Astrocyte of the cerebellum (primary cell): ENCODE measurements around the gene FBN3.

ENCODE experiments used
- DNase-seq: peaks from one replicate; pipeline ENCODE4 v3.0.0-alpha.2; 2011; ENCODE audit warnings: low read depth
- H3K4me3 ChIP-seq: 2 replicates; pipeline ENCODE4 v1.5.1; 2011; ENCODE audit warnings: mild to moderate bottlenecking, low read depth, low read length, moderate library complexity
- in situ Hi-C: cut with HindIII; loops from 2 replicates; pipeline ENCODE4 v1.10.0; 2017; ENCODE audit warnings: low sequenced_read_pairs
- TF ChIP-seq, protein P1 (sequence below): IDR thresholded peaks from 2 replicates; pipeline ENCODE4 v1.5.1; 2012; ENCODE audit warnings: low read length, low read depth, moderate library complexity, mild to moderate bottlenecking; ENCODE audit errors: missing control alignments

The FBN3 gene

DNA sequence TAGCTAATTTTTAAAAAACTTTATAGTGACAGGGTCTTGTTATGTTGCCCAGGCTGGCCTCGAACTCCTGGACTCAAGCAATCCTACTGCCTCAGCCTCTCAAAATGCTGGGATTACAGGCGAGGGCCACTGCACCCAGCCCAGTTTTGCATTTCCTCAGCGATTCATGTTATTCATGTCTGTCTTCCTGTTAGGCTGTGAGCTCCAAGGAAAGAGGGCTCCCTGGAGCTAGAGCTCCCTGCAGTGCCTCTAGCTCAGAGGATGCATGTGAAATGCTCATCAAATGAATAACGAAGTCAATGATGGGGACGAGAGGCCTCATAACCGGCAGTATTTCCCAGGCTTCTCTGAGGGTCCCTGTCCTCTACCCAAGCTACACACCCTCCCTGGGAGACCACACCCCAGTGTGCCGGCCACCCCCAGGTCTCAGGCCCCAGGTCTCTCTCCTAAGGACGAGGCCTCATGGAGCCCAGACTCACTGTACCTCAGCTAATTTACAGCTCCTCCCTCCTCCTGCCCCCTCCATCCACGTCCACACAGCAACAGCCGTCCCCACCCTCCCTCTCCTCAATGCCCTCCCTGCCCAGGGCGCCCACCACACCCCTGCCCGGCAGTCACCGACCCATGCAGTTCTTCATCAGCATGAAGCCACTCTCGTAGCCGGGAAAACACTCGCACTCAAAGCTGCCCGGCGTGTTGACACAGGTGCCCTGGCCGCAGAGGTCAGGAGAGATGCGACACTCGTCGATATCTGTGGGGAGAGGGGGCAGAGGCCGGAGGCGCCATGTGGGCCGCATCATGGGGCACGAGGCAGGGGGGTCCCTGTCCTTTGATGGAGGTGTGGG is 28.5 kb downstream of the FBN3 start:
- in situ Hi-C loops: no loop called here
- TF ChIP-seq, protein P1, sequence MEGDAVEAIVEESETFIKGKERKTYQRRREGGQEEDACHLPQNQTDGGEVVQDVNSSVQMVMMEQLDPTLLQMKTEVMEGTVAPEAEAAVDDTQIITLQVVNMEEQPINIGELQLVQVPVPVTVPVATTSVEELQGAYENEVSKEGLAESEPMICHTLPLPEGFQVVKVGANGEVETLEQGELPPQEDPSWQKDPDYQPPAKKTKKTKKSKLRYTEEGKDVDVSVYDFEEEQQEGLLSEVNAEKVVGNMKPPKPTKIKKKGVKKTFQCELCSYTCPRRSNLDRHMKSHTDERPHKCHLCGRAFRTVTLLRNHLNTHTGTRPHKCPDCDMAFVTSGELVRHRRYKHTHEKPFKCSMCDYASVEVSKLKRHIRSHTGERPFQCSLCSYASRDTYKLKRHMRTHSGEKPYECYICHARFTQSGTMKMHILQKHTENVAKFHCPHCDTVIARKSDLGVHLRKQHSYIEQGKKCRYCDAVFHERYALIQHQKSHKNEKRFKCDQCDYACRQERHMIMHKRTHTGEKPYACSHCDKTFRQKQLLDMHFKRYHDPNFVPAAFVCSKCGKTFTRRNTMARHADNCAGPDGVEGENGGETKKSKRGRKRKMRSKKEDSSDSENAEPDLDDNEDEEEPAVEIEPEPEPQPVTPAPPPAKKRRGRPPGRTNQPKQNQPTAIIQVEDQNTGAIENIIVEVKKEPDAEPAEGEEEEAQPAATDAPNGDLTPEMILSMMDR: no peak
- no peak overlapping the region for H3K4me3 ChIP-seq
- DNase-seq: no peak

DNA sequence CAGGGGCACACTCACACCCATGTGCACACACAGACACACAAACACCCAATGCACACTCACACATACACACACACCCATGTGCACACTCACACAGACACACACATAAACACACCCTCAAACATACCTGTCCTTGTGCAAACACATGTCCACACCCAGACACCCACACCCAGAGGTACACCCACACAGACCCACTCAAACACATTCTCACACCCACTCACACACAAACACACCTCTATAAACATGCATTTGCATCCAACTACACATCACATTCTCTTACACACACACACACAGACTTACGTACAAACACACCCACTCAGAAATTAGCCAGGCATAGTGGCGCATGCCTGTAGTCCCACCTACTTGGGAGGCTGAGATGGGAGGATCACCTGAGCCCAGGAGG is 31.4 kb downstream of the FBN3 start:
- in situ Hi-C loops: no loop called here
- H3K4me3 ChIP-seq: no peak overlapping the region
- TF ChIP-seq, protein P1: no peak
- no peak for DNase-seq

DNA sequence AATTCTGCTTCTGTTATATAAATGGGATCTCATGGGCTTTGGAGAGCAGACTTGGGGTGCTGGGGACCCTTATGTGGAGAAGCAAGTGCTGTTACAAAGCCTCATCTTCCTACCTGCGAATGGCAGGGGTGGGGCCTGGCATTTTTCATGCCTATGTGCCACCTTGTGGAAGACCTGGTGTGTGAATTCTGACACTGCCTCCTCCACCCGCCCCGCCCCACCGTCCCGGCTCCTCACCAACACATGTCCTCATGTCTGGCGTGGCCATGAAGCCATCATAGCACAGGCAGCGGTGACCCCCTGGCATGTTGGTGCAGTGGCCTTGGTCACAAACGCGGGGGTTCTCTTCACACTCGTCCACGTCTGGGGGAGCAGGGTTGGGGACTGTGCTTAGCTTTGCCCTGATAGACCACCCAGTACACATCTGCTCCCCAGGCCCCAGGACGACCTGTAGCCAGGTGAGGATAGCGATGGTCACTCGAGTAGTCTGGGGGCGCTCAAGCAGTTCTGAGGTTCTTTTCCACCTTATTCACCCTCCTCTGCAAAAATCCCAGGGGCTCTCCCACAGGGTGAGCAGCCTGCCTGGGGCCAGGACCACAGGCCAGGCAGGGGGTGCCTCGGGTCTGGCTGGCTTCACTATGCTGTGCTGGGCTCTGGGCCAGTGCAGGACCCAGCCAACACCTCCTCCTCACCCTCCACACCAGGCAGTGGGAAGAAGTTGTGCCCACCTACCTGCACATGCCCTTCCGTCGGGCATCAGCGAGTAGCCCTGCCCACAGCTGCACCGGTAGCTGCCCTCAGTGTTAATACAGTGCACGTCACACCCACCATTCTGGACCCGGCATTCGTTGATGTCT is 32.7 kb downstream of the FBN3 start:
- in situ Hi-C loops: no loop called here
- DNase-seq: no peak
- TF ChIP-seq, protein P1: no peak
- no peak overlapping the region for H3K4me3 ChIP-seq

DNA sequence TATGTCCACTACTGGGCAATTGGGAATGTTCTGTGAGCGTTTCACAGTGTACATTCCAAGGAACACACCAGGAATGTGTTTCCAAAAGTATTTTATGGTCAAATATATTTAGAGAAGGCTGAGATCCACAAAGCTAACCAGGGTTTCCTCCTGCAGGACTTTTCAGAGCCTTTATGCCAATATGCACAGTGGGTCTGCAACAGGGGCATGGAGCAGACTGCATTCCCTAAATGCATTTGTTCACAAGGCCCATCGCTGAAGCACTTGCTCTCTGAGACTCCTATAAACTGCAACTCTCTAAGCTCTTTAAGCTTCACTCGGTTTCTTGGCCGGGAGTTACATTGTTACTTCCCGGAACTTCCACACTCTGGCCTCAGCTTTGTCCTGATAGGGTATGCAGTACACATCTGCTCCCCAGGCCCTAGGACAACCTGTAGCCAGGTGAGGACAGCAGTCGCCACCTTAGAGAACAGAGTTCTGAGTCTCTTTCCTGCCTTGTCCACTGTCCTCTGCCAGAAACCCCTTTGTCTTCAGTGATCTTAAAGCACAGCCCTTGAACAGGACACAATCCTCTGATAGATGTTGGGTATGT is 33.5 kb downstream of the FBN3 start:
- in situ Hi-C loops: no loop called here
- no peak overlapping the region for H3K4me3 ChIP-seq
- no peak for DNase-seq
- TF ChIP-seq, protein P1: no peak

DNA sequence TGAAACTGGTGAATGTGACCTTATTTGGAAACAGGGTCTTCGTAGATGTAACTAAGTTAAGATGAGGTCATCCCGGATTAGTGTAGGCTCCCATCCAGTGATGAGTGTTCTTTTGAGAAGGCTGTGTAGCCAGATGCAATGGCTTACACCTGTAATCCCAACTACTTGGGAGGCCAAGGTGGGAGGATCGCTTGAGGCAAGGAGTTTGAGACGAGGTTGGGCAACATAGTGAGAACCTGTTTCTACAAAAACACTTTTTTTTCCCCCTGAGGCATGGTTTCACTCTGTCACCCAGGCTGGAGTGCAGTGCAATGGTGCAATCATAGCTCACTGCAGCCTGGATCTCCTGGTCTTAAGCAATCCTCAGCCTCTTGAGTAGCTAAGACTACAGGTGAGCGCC is 36.4 kb downstream of the FBN3 start:
- in situ Hi-C loops: no loop called here
- TF ChIP-seq, protein P1: no peak
- no peak overlapping the region for H3K4me3 ChIP-seq
- DNase-seq: no peak

DNA sequence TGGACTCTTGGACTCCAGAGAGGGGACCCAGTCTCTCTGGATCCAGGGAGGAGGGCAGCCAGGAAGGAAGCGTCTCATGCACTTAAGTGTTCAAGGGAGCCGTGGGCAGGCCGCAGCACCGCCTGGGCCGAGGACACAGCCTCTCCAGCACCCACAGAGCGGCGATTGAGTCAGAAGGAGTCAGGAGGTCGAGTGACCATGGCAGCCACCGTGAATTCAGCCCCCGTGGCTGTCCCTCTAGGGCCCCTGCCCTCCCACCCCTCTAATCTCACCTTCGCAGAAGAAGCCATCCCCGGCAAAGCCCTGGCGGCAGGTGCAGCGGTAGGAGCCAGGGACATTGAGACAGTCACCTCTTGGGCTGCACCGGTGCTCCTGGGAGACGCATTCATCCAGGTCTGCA is 38.0 kb downstream of the FBN3 start:
- DNase-seq: no peak
- TF ChIP-seq, protein P1: no peak
- in situ Hi-C loops: no loop called here
- H3K4me3 ChIP-seq: no peak overlapping the region
